Stimulated activated CD8-positive, alpha-beta memory T cell treated with anti-CD3 and anti-CD28 coated beads, Interleukin-7, amount 100 ng/mL, for 48 hours (primary cell): ENCODE measurements around the gene SPEM2.

ENCODE experiments used
- DNase-seq, 2 donors: peaks; one replicate each; pipeline ENCODE4 v3.0.0-alpha.2; 2020; ENCODE audit warnings: low read depth in 1 of 2; ENCODE audit errors: extremely low read depth in 1 of 2

SPEM2 gene

GRCh38 chr17:7419819-7420610 lies 5.4 kb upstream of the SPEM2 start, which contains the start of gene SPEM1:
TSS of gene SPEM1 (plus strand) at chr17:7420324. CDS start at chr17:7420385, 61 bp downstream.
- no peak for DNase-seq

GRCh38 chr17:7421186-7421585 lies 4.2 kb upstream of the SPEM2 start:
- no peak for DNase-seq

GRCh38 chr17:7423679-7424078 lies 1.7 kb upstream of the SPEM2 start:
- no peak for DNase-seq

GRCh38 chr17:7425756-7426155 lies 340 bp downstream of the SPEM2 start:
- no peak for DNase-seq

- DNase-seq = no peak
Observed at GRCh38 chr17:7426203-7426863, 917 bp downstream of the SPEM2 start.

GRCh38 chr17:7426896-7427489 lies 1.6 kb downstream of the SPEM2 start:
- DNase-seq = no peak

- no peak for DNase-seq
Observed at GRCh38 chr17:7427549-7427948, 2.1 kb downstream of the SPEM2 start.

- no peak for DNase-seq
Observed at GRCh38 chr17:7428557-7428956, 3.1 kb downstream of the SPEM2 start, which contains the start of gene SPEM3. TSS of gene SPEM3 (plus strand) at chr17:7428857. CDS start at chr17:7428903, 46 bp downstream.

- no peak for DNase-seq
Observed at GRCh38 chr17:7429722-7430121, 4.3 kb downstream of the SPEM2 start.

- DNase-seq = no peak
Observed at GRCh38 chr17:7431231-7431630, 5.8 kb downstream of the SPEM2 start.

- DNase-seq = no peak
Observed at GRCh38 chr17:7432296-7432695, 6.9 kb downstream of the SPEM2 start.

GRCh38 chr17:7435676-7436555 lies 10.5 kb downstream of the SPEM2 start:
- DNase-seq = peak; percentile 30 to 41

GRCh38 chr17:7436556-7437368 lies 11.3 kb downstream of the SPEM2 start:
- peak; percentile 70 for DNase-seq

- no peak for DNase-seq
Observed at GRCh38 chr17:7437369-7437863, 12.0 kb downstream of the SPEM2 start.

GRCh38 chr17:7437950-7438614 lies 12.7 kb downstream of the SPEM2 start:
- DNase-seq = peak in 1 of 2 donors; percentile 45

- DNase-seq = no peak
Observed at GRCh38 chr17:7438656-7439460, 13.4 kb downstream of the SPEM2 start.

- DNase-seq = no peak
Observed at GRCh38 chr17:7439462-7440112, 14.2 kb downstream of the SPEM2 start, which contains the start of gene FGF11. TSS of gene FGF11 (plus strand) at chr17:7439512. CDS start at chr17:7439621, 109 bp downstream.
